Eye (tissue), 1 donor: ENCODE measurements around the gene PRMT7.
A peak's percentile ranks its signal among the peaks of the same experiment; 100 is the strongest.

Source experiments
- DNase-seq: peaks from one replicate; pipeline ENCODE4 v3.0.0-alpha.2; 2015

PRMT7 gene

GRCh38 chr16:68309799-68310198 is 1.0 kb upstream of the PRMT7 start:
- no peak for DNase-seq

DNA sequence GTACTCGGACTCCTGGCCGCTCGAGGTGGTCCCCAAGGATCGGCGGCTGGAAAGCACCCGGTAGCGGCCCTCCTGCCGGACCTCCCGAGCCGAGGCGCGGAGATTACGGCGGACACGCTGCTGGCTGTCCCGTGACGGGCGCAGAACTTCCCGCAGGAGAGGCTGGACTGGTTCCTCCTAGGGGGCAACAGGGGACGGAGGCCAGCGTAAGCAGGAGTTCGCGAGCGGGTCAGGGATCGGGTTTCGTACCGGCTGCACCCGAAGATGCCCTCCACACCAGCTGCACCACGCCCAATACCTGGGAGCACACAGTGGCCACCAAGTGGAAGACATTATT is 414 bp upstream of the PRMT7 start:
- DNase-seq = no peak

DNA sequence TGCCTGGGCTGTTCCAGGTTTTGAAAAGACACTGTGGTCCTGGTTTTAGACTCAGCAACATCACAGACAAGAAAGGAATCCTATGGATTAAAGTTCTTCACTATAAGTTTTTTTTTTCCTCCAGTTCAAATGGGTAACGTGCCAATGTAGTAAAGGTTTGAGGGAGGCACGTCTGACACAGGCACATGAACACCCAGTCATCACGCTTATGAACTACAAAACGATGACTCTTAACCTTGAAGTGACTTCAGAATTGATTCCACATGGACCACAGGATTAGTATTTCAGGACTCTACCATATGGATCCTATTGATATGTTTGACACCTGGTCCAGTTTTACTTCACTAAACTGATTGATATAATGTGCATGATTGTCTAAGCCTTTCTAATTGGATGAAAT is 2.3 kb downstream of the PRMT7 start:
- DNase-seq = no peak

- DNase-seq = no peak
Measured at GRCh38 chr16:68319185-68319908, 8.5 kb downstream of the PRMT7 start.

DNA sequence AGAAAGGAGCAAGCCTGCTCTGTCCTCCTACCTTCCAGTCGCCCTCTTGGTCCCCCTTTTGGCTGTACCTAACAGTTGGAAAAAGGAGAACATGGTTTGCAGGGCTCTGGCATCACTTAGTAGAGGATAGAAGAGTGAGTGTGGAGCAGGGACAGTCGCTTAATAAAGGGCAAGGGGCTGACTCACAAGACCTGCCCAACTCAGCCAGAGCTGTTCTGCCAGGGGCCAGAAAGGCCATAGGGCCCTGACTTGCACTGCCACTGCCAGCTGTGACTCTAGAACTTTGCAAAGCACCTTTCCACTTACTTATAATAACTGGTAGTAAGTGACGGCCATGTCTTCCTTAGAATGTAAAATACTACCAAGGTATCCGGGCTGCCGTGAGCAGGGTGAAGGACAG is 13.5 kb downstream of the PRMT7 start:
- no peak for DNase-seq

GRCh38 chr16:68324780-68325357 is 14.1 kb downstream of the PRMT7 start:
- no peak for DNase-seq

- DNase-seq = peak; percentile 94
Measured at GRCh38 chr16:68328151-68328859, 17.5 kb downstream of the PRMT7 start.

- no peak for DNase-seq
Measured at GRCh38 chr16:68328860-68329390, 18.1 kb downstream of the PRMT7 start.

DNA sequence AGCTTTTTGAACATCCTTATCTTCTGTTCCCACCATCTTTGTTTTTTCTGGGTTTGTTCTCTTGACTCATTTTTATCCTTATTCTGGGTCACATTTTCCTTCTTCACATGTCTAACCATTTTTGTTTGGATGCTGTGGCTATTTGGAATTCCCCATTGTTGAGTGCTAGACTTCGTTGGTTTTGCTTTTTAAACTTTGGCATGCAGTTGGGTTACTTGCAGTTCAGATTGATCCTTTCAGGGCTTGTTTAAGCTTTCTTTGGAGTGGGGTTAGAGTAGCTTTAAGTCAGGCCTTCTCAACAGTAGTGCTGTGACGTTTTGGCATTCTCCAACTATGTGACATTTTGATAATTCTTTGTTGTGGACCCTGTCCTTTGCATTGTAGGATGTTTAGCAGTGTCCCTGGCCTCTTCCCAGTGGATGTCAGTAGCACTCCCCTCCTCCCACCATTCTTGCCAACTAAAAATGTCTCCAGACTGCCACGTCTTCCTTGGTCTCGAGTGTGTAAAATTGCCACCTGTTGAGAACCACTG is 21.1 kb downstream of the PRMT7 start:
- DNase-seq = no peak

- DNase-seq = no peak
Measured at GRCh38 chr16:68332411-68333121, 21.7 kb downstream of the PRMT7 start.

- no peak for DNase-seq
Measured at GRCh38 chr16:68335175-68335574, 24.4 kb downstream of the PRMT7 start.

DNA sequence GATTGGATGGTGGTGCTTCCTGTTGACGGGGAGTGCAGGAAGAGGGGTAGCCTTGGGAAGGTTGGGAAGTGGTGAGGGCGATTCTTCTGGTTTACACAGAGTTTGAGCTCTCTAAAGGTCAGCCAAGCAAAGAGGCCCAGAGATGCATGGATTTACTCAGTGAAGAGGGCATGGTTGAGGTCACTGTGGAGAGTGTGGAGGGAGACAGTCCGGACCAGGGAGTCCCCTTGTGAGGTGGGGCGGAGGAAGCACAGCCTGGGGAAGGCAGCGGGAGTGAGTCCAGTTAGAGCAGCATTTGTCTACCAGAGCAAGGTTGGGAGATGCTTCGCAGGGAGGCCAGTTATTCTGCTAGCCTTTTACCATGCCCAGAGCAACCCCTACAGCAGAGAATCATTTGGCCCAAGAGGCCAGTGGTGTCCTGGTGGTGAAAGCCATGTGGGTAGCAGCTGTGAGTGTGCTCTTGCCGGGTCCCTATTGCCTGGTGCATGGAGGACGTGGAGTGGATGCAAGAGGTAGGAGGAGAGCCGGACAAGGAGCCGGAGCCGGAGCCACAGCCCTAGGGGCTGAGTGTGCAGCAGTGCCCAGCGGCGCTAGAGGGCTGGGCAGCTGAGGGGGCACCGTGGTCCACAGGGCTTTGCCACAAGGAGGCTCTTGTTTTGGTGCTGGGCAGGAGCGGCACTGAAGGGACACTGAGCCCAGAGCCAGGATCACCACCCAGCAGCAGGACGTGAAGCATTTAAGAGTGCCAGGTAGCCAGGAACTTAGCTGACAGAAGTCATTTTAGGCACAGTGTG is 27.7 kb downstream of the PRMT7 start:
- DNase-seq = no peak

DNA sequence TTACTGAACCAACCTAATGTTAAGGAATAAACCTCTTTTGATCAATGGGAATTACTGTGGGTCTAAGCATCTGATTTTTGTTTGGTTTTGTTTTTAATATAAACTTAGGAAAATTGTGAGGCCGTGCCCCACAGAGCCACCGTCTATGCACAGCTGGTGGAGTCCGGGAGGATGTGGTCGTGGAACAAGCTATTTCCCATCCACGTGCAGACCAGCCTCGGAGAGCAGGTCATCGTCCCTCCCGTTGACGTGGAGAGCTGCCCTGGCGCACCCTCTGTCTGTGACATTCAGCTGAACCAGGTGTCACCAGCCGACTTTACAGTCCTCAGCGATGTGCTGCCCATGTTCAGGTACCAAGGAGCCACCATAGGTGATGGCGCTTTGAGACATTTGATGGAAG is 28.4 kb downstream of the PRMT7 start:
- DNase-seq = no peak

DNA sequence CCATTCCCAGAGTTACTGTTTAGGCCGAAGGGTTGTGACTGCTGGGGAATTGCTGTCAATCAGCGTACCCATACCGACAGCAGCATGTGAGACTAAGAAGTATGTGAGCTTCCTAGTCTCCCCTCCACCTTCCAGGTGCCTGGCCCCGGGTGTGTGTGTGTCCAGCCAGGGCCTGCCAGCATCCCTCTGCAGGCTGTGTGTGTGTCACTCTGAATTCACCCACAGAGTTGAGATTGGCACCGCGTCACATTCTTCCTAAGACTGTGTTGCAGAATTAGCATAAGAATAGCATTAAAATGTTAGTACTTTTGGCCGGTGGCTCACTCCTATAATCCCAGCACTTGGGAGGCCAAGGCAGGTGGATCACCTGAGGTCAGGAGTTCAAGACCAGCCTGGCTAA is 31.8 kb downstream of the PRMT7 start:
- no peak for DNase-seq

- no peak for DNase-seq
Measured at GRCh38 chr16:68343137-68343536, 32.3 kb downstream of the PRMT7 start.

DNA sequence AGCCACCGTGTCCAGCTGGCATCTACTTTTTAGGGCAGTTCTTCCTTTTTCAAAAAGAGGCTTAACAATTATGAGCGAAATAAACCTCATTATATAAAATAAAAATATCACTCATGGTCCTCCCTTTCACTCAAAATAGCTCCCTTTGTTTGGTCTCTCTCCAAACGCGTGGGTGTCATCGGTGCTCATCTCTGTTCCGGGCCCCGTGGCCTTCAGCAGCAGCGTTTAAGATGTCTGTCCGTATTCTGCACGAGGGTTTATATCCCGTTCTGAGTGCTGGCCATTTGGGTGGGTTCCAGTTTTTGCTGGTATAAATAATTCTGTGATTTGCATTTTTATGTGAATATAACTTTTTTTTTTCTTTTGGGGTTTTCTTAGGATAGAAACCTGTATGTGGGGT is 33.4 kb downstream of the PRMT7 start:
- no peak for DNase-seq

DNA sequence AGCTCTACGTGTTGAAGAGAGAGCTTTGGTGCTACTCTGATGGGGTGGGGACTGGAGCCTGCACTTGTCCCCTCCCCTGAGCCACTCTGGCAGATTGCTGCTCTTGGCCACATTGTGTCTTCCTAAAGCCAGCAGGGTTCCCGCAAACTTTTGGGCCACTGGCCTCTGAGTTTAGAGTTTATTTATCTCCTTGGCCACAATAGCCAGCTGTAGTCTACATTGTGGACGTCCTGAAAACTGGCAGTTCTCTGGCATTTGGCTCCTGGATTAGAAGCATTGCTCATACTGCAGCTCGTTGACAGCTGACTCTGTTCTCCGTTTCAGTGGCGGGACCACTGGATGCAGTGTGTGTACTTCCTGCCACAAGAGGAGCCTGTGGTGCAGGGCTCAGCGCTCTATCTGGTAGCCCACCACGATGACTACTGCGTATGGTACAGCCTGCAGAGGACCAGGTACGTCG is 34.6 kb downstream of the PRMT7 start:
- DNase-seq = no peak

DNA sequence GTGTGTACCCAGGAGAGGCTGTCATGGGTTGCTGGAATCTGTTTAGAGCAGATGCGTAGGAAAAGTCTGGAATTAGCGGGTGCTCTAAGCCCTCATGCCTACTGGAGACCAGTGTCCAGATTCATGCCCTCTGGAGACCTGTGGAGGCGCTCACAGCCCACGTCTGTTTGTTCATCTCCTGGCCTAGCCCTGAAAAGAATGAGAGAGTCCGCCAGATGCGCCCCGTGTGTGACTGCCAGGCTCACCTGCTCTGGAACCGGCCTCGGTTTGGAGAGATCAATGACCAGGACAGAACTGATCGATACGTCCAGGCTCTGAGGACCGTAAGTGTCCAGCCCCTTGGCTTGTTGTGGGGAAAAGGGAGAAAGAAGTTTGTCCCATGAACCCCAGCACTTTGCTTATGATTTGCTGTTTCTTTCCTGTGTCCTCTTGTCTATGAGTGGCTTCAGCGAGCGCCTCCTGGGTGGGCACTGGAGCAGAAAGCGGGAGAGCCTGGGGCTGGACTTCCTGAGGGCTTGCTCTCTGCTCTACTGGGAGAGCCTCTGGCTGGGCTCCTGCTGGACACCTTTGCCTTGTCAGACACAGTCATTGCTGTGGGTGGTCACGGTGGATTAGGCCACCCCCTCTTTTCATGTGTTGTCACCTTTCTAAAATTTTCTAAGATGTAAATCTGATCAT is 35.3 kb downstream of the PRMT7 start:
- no peak for DNase-seq

- no peak for DNase-seq
Measured at GRCh38 chr16:68346892-68347480, 36.2 kb downstream of the PRMT7 start.

DNA sequence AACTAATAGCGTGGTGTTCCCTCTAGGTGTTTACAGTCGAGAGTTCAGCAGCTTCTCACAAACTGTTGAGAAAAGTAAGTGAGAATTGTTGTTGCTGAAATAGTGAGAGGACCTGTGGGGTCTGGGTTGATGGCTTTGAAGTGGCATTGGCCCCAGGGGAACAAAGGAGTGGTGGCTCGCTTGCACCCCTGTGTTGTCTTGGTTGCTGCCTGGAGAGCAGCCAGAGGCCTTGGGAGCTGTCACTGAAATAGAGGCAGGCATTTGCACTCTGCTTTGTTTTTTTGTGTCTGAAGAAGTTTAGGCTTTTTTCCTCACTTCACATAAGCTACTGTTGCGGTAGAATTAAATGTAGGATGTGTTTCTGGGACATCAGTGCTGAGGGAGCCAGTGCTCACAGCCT is 36.8 kb downstream of the PRMT7 start:
- DNase-seq = no peak
